ENCODE results near the gene SPEM3. TPM values are rescaled to one million over a fixed set of nuclear protein-coding genes. Genes with fewer than 3 reads are reported as not detected.
"Not testable (repeated sequence)": the region's sequence is repeated elsewhere in the genome, so short reads cannot be mapped to it uniquely, and the experiment has no call there.

The SPEM3 gene
- total and polyA plus RNA-seq, 4 donors: not detected

DNA sequence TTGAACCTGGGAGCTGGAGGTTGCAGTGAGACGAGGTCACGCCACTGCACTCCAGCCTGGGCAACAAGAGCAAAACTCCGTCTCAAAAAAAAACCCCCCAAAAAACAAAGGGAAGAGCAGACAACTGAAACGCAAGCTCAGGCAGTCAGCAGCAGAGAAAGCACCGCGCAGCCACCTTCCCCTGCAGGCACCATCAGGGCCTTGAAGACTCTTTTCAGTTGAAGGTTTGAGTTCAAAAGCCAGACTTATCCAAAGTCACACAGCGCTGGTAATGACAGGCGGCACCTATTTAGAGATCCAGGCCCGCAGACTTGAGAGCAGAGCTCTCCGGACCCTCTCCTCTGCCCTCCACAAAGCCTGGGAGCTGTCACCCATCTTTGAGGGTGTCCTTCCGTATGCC, 39.6 kb downstream of the SPEM3 start:
- H3K27ac ChIP-seq (ENCODE audit: low read depth in 1 of 2, low read length in 2 of 2): no peak overlapping the region

DNA sequence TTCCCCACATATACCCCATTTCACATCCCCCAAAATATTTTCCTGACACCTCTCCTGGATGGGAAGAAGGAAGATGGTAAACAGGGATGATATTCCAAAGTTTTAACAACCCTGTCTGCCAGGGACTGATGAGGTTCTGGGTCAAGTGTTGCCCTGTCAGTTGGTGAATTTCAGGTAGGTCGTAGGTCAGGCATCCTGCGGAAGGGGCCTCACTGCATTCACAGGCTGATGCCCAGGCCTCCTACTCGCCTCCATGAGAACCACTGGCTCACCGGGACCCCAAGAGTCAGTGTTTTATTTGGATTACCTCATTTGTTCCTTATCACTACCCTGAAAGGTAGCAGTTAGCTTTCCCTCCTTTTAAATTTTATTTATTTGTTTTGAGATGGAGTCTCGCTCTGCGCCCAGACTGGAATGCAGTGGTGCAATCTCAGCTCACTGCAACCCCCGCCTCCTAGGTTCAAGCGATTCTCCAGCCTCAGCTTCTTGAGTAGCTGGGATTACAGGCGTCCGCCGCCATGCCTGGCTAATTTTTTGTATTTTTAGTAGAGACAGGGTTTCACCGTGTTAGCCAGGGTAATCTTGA, 40.2 kb downstream of the SPEM3 start:
- H3K27me3 ChIP-seq (ENCODE audit: control insufficient read depth in 4 of 4, insufficient read depth in 4 of 4, low read length in 3 of 4): no peaks in the 10 kb centered on the region
- no peaks in the 10 kb centered on the region for H3K9me3 ChIP-seq (ENCODE audit: control insufficient read depth in 4 of 4, low read length in 3 of 4)
- H3K27ac ChIP-seq (ENCODE audit: low read depth in 1 of 2, low read length in 2 of 2): no peak overlapping the region
- DNase-seq (ENCODE audit: low spot score): no peak
- peaks cover 0 to 20% (median 12%) of the 10 kb centered on the region in 4 donors for H3K4me1 ChIP-seq (ENCODE audit: control insufficient read depth in 4 of 4, insufficient read depth in 4 of 4, low read length in 3 of 4)
- WGBS: 78% methylated on average over 12 of the region's 12 CpGs
- H3K4me3 ChIP-seq (ENCODE audit: low read depth in 1 of 3, low read length in 3 of 3): no peak overlapping the region
- no peak overlapping the region for H3K9ac ChIP-seq (ENCODE audit: low read depth in 1 of 2, low read length in 2 of 2)
- TF ChIP-seq TAF1 (conservative IDR thresholded peaks at IDR 0.05): no peak
- TF ChIP-seq RXRA (IDR thresholded peaks at IDR 0.05): no peak
- TF ChIP-seq, protein P1, sequence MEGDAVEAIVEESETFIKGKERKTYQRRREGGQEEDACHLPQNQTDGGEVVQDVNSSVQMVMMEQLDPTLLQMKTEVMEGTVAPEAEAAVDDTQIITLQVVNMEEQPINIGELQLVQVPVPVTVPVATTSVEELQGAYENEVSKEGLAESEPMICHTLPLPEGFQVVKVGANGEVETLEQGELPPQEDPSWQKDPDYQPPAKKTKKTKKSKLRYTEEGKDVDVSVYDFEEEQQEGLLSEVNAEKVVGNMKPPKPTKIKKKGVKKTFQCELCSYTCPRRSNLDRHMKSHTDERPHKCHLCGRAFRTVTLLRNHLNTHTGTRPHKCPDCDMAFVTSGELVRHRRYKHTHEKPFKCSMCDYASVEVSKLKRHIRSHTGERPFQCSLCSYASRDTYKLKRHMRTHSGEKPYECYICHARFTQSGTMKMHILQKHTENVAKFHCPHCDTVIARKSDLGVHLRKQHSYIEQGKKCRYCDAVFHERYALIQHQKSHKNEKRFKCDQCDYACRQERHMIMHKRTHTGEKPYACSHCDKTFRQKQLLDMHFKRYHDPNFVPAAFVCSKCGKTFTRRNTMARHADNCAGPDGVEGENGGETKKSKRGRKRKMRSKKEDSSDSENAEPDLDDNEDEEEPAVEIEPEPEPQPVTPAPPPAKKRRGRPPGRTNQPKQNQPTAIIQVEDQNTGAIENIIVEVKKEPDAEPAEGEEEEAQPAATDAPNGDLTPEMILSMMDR (IDR thresholded peaks at IDR 0.05; ENCODE audit: low read depth, low read length, missing input control): no peak
- no peak for TF ChIP-seq YY1 (IDR thresholded peaks at IDR 0.05)
- TF ChIP-seq HNF4A (conservative IDR thresholded peaks at IDR 0.05): no peak
- TF ChIP-seq, protein P2, sequence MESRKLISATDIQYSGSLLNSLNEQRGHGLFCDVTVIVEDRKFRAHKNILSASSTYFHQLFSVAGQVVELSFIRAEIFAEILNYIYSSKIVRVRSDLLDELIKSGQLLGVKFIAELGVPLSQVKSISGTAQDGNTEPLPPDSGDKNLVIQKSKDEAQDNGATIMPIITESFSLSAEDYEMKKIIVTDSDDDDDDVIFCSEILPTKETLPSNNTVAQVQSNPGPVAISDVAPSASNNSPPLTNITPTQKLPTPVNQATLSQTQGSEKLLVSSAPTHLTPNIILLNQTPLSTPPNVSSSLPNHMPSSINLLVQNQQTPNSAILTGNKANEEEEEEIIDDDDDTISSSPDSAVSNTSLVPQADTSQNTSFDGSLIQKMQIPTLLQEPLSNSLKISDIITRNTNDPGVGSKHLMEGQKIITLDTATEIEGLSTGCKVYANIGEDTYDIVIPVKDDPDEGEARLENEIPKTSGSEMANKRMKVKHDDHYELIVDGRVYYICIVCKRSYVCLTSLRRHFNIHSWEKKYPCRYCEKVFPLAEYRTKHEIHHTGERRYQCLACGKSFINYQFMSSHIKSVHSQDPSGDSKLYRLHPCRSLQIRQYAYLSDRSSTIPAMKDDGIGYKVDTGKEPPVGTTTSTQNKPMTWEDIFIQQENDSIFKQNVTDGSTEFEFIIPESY (IDR thresholded peaks at IDR 0.05): no peak
- no peak for TF ChIP-seq EGR1 (IDR thresholded peaks at IDR 0.05; ENCODE audit: low read depth in 2 of 2)
- TF ChIP-seq FOXA2 (IDR thresholded peaks at IDR 0.05): no peak
- TF ChIP-seq, protein P3, sequence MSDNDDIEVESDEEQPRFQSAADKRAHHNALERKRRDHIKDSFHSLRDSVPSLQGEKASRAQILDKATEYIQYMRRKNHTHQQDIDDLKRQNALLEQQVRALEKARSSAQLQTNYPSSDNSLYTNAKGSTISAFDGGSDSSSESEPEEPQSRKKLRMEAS (IDR thresholded peaks at IDR 0.05): no peak
- TF ChIP-seq RAD21 (IDR thresholded peaks at IDR 0.05): no peak
- TF ChIP-seq, protein P4, sequence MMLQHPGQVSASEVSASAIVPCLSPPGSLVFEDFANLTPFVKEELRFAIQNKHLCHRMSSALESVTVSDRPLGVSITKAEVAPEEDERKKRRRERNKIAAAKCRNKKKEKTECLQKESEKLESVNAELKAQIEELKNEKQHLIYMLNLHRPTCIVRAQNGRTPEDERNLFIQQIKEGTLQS (IDR thresholded peaks at IDR 0.05): no peak
- no peak for TF ChIP-seq SP1 (IDR thresholded peaks at IDR 0.05)
- TF ChIP-seq HNF4G (IDR thresholded peaks at IDR 0.05): no peak
- TF ChIP-seq FOXA1 (IDR thresholded peaks at IDR 0.05): no peak
- no peak for TF ChIP-seq JUND (IDR thresholded peaks at IDR 0.05)
- TF ChIP-seq, protein P5, sequence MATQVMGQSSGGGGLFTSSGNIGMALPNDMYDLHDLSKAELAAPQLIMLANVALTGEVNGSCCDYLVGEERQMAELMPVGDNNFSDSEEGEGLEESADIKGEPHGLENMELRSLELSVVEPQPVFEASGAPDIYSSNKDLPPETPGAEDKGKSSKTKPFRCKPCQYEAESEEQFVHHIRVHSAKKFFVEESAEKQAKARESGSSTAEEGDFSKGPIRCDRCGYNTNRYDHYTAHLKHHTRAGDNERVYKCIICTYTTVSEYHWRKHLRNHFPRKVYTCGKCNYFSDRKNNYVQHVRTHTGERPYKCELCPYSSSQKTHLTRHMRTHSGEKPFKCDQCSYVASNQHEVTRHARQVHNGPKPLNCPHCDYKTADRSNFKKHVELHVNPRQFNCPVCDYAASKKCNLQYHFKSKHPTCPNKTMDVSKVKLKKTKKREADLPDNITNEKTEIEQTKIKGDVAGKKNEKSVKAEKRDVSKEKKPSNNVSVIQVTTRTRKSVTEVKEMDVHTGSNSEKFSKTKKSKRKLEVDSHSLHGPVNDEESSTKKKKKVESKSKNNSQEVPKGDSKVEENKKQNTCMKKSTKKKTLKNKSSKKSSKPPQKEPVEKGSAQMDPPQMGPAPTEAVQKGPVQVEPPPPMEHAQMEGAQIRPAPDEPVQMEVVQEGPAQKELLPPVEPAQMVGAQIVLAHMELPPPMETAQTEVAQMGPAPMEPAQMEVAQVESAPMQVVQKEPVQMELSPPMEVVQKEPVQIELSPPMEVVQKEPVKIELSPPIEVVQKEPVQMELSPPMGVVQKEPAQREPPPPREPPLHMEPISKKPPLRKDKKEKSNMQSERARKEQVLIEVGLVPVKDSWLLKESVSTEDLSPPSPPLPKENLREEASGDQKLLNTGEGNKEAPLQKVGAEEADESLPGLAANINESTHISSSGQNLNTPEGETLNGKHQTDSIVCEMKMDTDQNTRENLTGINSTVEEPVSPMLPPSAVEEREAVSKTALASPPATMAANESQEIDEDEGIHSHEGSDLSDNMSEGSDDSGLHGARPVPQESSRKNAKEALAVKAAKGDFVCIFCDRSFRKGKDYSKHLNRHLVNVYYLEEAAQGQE (IDR thresholded peaks at IDR 0.05): no peak
- H3K36me3 ChIP-seq (ENCODE audit: control insufficient read depth in 4 of 4, insufficient read depth in 3 of 4, low read depth in 1 of 4, low read length in 3 of 4): peaks cover 0 to 2% (median 0%) of the 10 kb centered on the region in 4 donors

More for the DNA sequence above, 39.6 kb downstream of the SPEM3 start:
- no peak for TF ChIP-seq FOXA1 (IDR thresholded peaks at IDR 0.05)
- Histone ChIP-seq H3K4me3 (ENCODE audit: low read depth in 1 of 3, low read length in 3 of 3) (no peak overlapping the region), H3K36me3 (ENCODE audit: control insufficient read depth in 4 of 4, insufficient read depth in 3 of 4, low read depth in 1 of 4, low read length in 3 of 4) (peaks cover 0 to 7% (median 1%) of the 10 kb centered on the region in 4 donors), H3K4me1 (ENCODE audit: control insufficient read depth in 4 of 4, insufficient read depth in 4 of 4, low read length in 3 of 4) (peaks cover 0 to 20% (median 12%) of the 10 kb centered on the region in 4 donors), H3K27me3 (ENCODE audit: control insufficient read depth in 4 of 4, insufficient read depth in 4 of 4, low read length in 3 of 4) (no peaks in the 10 kb centered on the region), H3K9me3 (ENCODE audit: control insufficient read depth in 4 of 4, low read length in 3 of 4) (no peaks in the 10 kb centered on the region), H3K9ac (ENCODE audit: low read depth in 1 of 2, low read length in 2 of 2) (no peak overlapping the region)
- WGBS: 96% methylated on average over 11 of the region's 11 CpGs
- DNase-seq (ENCODE audit: low spot score): no peak

DNA sequence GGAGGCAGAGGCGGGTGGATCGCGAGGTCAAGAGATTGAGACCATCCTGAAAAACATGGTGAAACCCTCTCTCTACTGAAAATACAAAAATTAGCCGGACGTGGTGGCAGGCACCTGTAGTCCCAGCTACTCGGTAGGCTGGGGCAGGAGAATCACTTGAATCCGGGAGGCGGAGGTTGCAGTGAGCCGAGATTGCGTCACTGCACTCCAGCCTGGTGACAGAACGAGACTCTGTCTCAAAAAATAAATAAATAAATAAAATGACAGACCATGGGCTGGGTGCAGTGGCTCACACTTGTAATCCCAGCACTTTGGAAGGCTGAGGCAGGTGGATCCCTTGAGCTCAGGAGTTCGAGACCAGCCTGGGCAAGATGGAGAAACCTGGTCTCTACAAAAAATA, 41.2 kb downstream of the SPEM3 start:
- not testable (repeated sequence) for H3K27ac ChIP-seq (ENCODE audit: low read depth in 1 of 2, low read length in 2 of 2); H3K9me3 ChIP-seq (ENCODE audit: control insufficient read depth in 4 of 4, low read length in 3 of 4); H3K4me3 ChIP-seq (ENCODE audit: low read depth in 1 of 3, low read length in 3 of 3); H3K36me3 ChIP-seq (ENCODE audit: control insufficient read depth in 4 of 4, insufficient read depth in 3 of 4, low read depth in 1 of 4, low read length in 3 of 4); H3K27me3 ChIP-seq (ENCODE audit: control insufficient read depth in 4 of 4, insufficient read depth in 4 of 4, low read length in 3 of 4); H3K9ac ChIP-seq (ENCODE audit: low read depth in 1 of 2, low read length in 2 of 2); DNase-seq (ENCODE audit: low spot score)
- peaks cover 4 to 28% (median 18%) of the 10 kb centered on the region in 4 donors for H3K4me1 ChIP-seq (ENCODE audit: control insufficient read depth in 4 of 4, insufficient read depth in 4 of 4, low read length in 3 of 4)
- WGBS: 86% methylated on average over 12 of the region's 12 CpGs
